ENCODE measurements around the gene GRXCR2. TPM values are rescaled to one million over a fixed set of nuclear protein-coding genes. Genes with fewer than 3 reads are reported as not detected.

Gene GRXCR2
- total and polyA plus RNA-seq, 2 of the 13 experiments (the other 11 are each of a cell fraction or from before 2014, with no cell fraction given): not detected

DNA sequence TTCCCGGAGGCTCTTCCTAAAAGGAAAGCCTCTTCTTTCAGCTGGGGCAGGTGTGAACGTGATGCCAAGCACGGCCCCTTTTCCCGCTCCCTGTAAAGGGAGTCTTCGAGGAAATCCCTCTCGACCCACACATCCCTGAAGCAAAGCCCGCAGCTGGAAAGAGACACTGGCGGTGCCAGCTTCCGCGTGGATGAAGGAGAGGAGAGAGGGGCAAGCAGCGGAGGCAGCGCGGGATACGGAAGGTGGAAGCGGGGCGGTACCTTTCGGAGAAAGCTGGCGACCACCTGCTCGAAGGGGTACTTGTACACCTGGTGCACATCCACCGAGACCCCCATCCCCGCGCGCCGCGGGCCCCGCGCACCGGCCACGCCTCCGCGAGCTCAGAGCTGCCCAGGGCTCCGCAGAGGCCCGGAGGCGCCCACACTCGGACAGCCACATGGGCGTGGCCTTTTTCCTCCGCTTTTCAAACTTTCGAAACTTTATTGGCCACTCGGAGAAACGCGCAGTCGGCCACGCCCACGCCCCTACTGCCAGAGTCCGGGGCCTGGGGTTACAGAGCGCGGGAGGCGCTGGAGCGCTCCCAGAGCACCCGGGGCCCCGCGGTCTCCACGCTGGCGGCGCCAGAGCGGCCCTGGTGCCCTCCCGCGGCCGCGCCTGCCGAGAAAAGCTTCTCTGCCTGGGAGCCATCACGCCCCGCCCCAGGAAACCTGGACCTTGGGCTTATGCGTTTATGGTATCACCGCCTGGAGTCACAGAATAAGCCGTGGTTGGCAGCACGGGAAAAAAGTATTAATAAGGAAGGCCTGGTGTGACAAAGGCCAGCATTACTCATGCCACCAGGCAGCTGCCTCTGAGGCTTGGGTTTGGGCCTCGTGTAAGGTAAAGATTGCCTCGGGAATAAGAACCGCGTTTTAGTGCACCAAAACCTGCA is 37.6 kb downstream of the GRXCR2 start, which contains the start of gene PRELID2 (continued):
- TF ChIP-seq STAG1 (CRISPR knock-in tag; IDR thresholded peaks at IDR 0.05): peak; percentile 50
- TF ChIP-seq MIER3 (CRISPR knock-in tag; IDR thresholded peaks at IDR 0.05; ENCODE audit: borderline replicate concordance): peak; percentile 74; the same call in 1 of the 2 replicates
- 0 out of 2 replicates have a peak, but pooled peaks have one; percentile 57 for TF ChIP-seq REL (CRISPR knock-in tag; conservative IDR thresholded peaks at IDR 0.05)
- peak; percentile 65; the same call in 1 of the 2 replicates for TF ChIP-seq ZKSCAN1 (IDR thresholded peaks at IDR 0.05; ENCODE audit: low read length)
- TF ChIP-seq ZNF605 (CRISPR knock-in tag; IDR thresholded peaks at IDR 0.05): peak; percentile 61
- no peak for TF ChIP-seq ZNF207 (IDR thresholded peaks at IDR 0.05; ENCODE audit: borderline replicate concordance)
- TF ChIP-seq, protein P1, sequence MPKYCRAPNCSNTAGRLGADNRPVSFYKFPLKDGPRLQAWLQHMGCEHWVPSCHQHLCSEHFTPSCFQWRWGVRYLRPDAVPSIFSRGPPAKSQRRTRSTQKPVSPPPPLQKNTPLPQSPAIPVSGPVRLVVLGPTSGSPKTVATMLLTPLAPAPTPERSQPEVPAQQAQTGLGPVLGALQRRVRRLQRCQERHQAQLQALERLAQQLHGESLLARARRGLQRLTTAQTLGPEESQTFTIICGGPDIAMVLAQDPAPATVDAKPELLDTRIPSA (CRISPR knock-in tag; IDR thresholded peaks at IDR 0.05; ENCODE audit: borderline replicate concordance): peak; percentile 41; the same call in 1 of the 2 replicates
- TF ChIP-seq, protein P2, sequence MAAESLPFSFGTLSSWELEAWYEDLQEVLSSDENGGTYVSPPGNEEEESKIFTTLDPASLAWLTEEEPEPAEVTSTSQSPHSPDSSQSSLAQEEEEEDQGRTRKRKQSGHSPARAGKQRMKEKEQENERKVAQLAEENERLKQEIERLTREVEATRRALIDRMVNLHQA (CRISPR knock-in tag; IDR thresholded peaks at IDR 0.05): no peak
- TF ChIP-seq MAFG (CRISPR knock-in tag; IDR thresholded peaks at IDR 0.05): no peak
- peak; percentile 84; the same call in 1 of the 2 replicates for TF ChIP-seq SIN3A (IDR thresholded peaks at IDR 0.05; ENCODE audit: borderline replicate concordance, low read depth, low read length)
- TF ChIP-seq, protein P3, sequence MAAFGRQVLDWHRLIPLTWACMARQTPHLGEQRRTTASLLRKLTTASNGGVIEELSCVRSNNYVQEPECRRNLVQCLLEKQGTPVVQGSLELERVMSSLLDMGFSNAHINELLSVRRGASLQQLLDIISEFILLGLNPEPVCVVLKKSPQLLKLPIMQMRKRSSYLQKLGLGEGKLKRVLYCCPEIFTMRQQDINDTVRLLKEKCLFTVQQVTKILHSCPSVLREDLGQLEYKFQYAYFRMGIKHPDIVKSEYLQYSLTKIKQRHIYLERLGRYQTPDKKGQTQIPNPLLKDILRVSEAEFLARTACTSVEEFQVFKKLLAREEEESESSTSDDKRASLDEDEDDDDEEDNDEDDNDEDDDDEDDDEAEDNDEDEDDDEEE (CRISPR knock-in tag; IDR thresholded peaks at IDR 0.05): no peak
- 0 out of 4 replicates have a peak, but pooled peaks of 1 of the 2 experiments have one; percentile 19 for TF ChIP-seq NR2F1 (CRISPR knock-in tag; IDR thresholded peaks at IDR 0.05)
- TF ChIP-seq, protein P4, sequence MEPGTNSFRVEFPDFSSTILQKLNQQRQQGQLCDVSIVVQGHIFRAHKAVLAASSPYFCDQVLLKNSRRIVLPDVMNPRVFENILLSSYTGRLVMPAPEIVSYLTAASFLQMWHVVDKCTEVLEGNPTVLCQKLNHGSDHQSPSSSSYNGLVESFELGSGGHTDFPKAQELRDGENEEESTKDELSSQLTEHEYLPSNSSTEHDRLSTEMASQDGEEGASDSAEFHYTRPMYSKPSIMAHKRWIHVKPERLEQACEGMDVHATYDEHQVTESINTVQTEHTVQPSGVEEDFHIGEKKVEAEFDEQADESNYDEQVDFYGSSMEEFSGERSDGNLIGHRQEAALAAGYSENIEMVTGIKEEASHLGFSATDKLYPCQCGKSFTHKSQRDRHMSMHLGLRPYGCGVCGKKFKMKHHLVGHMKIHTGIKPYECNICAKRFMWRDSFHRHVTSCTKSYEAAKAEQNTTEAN (CRISPR knock-in tag; conservative IDR thresholded peaks at IDR 0.05): peak; percentile 88
- TF ChIP-seq, protein P5, sequence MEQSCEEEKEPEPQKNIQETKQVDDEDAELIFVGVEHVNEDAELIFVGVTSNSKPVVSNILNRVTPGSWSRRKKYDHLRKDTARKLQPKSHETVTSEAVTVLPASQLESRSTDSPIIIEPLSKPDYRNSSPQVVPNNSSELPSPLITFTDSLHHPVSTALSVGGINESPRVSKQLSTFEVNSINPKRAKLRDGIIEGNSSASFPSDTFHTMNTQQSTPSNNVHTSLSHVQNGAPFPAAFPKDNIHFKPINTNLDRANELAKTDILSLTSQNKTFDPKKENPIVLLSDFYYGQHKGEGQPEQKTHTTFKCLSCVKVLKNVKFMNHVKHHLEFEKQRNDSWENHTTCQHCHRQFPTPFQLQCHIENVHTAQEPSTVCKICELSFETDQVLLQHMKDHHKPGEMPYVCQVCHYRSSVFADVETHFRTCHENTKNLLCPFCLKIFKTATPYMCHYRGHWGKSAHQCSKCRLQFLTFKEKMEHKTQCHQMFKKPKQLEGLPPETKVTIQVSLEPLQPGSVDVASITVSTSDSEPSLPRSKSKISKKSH (CRISPR knock-in tag; IDR thresholded peaks at IDR 0.05; ENCODE audit: borderline replicate concordance): peak; percentile 9; the same call in 1 of the 2 replicates
- TF ChIP-seq, protein P6, sequence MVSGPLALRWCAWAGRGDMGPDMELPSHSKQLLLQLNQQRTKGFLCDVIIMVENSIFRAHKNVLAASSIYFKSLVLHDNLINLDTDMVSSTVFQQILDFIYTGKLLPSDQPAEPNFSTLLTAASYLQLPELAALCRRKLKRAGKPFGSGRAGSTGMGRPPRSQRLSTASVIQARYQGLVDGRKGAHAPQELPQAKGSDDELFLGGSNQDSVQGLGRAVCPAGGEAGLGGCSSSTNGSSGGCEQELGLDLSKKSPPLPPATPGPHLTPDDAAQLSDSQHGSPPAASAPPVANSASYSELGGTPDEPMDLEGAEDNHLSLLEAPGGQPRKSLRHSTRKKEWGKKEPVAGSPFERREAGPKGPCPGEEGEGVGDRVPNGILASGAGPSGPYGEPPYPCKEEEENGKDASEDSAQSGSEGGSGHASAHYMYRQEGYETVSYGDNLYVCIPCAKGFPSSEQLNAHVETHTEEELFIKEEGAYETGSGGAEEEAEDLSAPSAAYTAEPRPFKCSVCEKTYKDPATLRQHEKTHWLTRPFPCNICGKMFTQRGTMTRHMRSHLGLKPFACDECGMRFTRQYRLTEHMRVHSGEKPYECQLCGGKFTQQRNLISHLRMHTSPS (CRISPR knock-in tag; IDR thresholded peaks at IDR 0.05; ENCODE audit: low read depth): peak; percentile 70; the same call in 1 of the 2 replicates
- TF ChIP-seq GFI1 (CRISPR knock-in tag; IDR thresholded peaks at IDR 0.05; ENCODE audit: borderline replicate concordance): peak; percentile 7; the same call in 1 of the 2 replicates
- peak; percentile 73 for TF ChIP-seq ZMAT3 (CRISPR knock-in tag; conservative IDR thresholded peaks at IDR 0.05)
